Left lung (tissue), 10 donors: ENCODE data around the gene NCKAP1. TPM values are rescaled to one million over a fixed set of nuclear protein-coding genes. Genes with fewer than 3 reads are reported as not detected.

Experiments used
- ATAC-seq: fragments of 200-7000 bp; cut with Tn5 transposase; one replicate; pipeline ENCODE4 v1.9.1; 2020; ENCODE audit warnings: moderate library complexity
- DNase-seq, 4 donors: peaks; one replicate each; pipeline ENCODE4 v3.0.0-alpha.2; 2013 to 2020
- H3K27ac ChIP-seq, 2 donors: fragments of 200-600 bp; sonication (generic) in 1 of 2; one replicate each; pipeline versions ENCODE4 v1.5.0 to v1.8.0; 2020 to 2021
- H3K27me3 ChIP-seq, 2 donors: fragments of 200-600 bp; sonication (generic) in 1 of 2; one replicate each; pipeline versions ENCODE4 v1.5.0 to v1.8.0; 2020 to 2021
- H3K36me3 ChIP-seq, 2 donors: fragments of 200-600 bp; sonication (generic) in 1 of 2; one replicate each; pipeline versions ENCODE4 v1.5.0 to v1.8.0; 2020 to 2021
- H3K4me1 ChIP-seq, 2 donors: fragments of 200-600 bp; one replicate each; pipeline ENCODE4 v1.8.0; 2021
- H3K4me3 ChIP-seq, 2 donors: fragments of 200-600 bp; sonication (generic) in 1 of 2; one replicate each; pipeline versions ENCODE4 v1.5.0 to v1.8.0; 2020 to 2021; ENCODE audit warnings: mild to moderate bottlenecking in 1 of 2
- H3K9me3 ChIP-seq, 2 donors: fragments of 200-600 bp; sonication (generic) in 1 of 2; one replicate each; pipeline versions ENCODE4 v1.5.0 to v1.8.0; 2020 to 2021
- CTCF ChIP-seq, 2 donors: fragments of 200-600 bp; sonication (generic) in 1 of 2; IDR thresholded peaks; one replicate each; pipeline versions ENCODE4 v1.5.0 to v1.8.0; 2021; ENCODE audit warnings: antibody characterized with exemption in 2 of 2
- intact Hi-C, 2 donors: fragments of 100-400 bp; cut with DNase I; formaldehyde crosslinking; loops; one replicate each; pipeline versions ENCODE4 v1.11.2 to v1.14.2; 2022
- polyA plus RNA-seq, 6 donors: library from polyadenylated mRNA; unstranded; fragments of 120-200 nt; gene quantifications; one replicate each; pipeline ENCODE4 v1.2.1, GENCODE V29; 2013; ENCODE audit not compliant: insufficient read length in 6 of 6
- total RNA-seq, 2 donors: library from RNA; stranded (reverse); fragmentation: NEBNext Ultra II Directional; extraction: Animal tissue kit (Norgen Biotek cat#: 25700); gene quantifications; one replicate each; pipeline ENCODE4 v1.2.1, GENCODE V29; 2021
- donor health status: DM: no; HTN: yes; CAD: no.
- donor health status: DM: no; HTN: no; CAD: no.

NCKAP1 gene
- total and polyA plus RNA-seq, 8 donors = 98.3 to 128 (median 117) TPM

- ATAC-seq (no peak), DNase-seq (no peak)
- H3K36me3 ChIP-seq = peaks cover 0 to 12% of the 10 kb centered on the region in 2 donors
- H3K27me3 ChIP-seq = no peaks in the 10 kb centered on the region
- TF ChIP-seq CTCF (IDR thresholded peaks at IDR 0.05) = no peak
- intact Hi-C loops = no loop called here
- H3K4me1 ChIP-seq = no peaks in the 10 kb centered on the region
- H3K9me3 ChIP-seq = no peaks in the 10 kb centered on the region
- H3K27ac ChIP-seq = no peak overlapping the region
- H3K4me3 ChIP-seq = no peak overlapping the region
Measured at GRCh38 chr2:182980652-182981051, 57.6 kb downstream of the NCKAP1 start.

- intact Hi-C loops = no loop called here
- Histone ChIP-seq H3K27me3 (no peaks in the 10 kb centered on the region), H3K36me3 (peaks cover 0 to 12% of the 10 kb centered on the region in 2 donors), H3K4me3 (no peak overlapping the region), H3K4me1 (no peaks in the 10 kb centered on the region), H3K9me3 (no peaks in the 10 kb centered on the region), H3K27ac (no peak overlapping the region)
- TF ChIP-seq CTCF (IDR thresholded peaks at IDR 0.05) = peak; percentile 43 to 48
- DNase-seq = peak in 2 of 4 donors; percentile 10 to 12
- peak; percentile 75 for ATAC-seq
Measured at GRCh38 chr2:182980115-182980514, 58.1 kb downstream of the NCKAP1 start.

- H3K9me3 ChIP-seq = no peaks in the 10 kb centered on the region
- H3K27me3 ChIP-seq = no peaks in the 10 kb centered on the region
- TF ChIP-seq CTCF (IDR thresholded peaks at IDR 0.05) = no peak
- intact Hi-C loops = no loop called here
- no peak overlapping the region for H3K4me3 ChIP-seq
- peaks cover 0 to 10% of the 10 kb centered on the region in 2 donors for H3K36me3 ChIP-seq
- no peaks in the 10 kb centered on the region for H3K4me1 ChIP-seq
- DNase-seq (no peak), ATAC-seq (no peak)
- no peak overlapping the region for H3K27ac ChIP-seq
Measured at GRCh38 chr2:182977463-182977862, 60.8 kb downstream of the NCKAP1 start.

- Histone ChIP-seq H3K27me3 (no peaks in the 10 kb centered on the region), H3K27ac (no peak overlapping the region), H3K9me3 (peaks cover 0 to 5% of the 10 kb centered on the region in 2 donors), H3K36me3 (peaks cover 0 to 17% of the 10 kb centered on the region in 2 donors), H3K4me1 (no peaks in the 10 kb centered on the region), H3K4me3 (no peak overlapping the region)
- TF ChIP-seq CTCF (IDR thresholded peaks at IDR 0.05) = no peak
- no peak for ATAC-seq
- intact Hi-C loops = no loop called here
- no peak for DNase-seq
Measured at GRCh38 chr2:182973441-182974352, 64.6 kb downstream of the NCKAP1 start.

- intact Hi-C loops = no loop called here
- H3K4me3 ChIP-seq = no peak overlapping the region
- peaks cover 0 to 23% of the 10 kb centered on the region in 2 donors for H3K36me3 ChIP-seq
- H3K27ac ChIP-seq = no peak overlapping the region
- no peaks in the 10 kb centered on the region for H3K27me3 ChIP-seq
- peaks cover 0 to 5% of the 10 kb centered on the region in 2 donors for H3K9me3 ChIP-seq
- ATAC-seq = no peak
- no peak for TF ChIP-seq CTCF (IDR thresholded peaks at IDR 0.05)
- no peaks in the 10 kb centered on the region for H3K4me1 ChIP-seq
- no peak for DNase-seq
Measured at GRCh38 chr2:182972548-182972942, 65.7 kb downstream of the NCKAP1 start.
